ENCODE measurements around the gene DAPK1. TPM values are rescaled to one million over a fixed set of nuclear protein-coding genes. Genes with fewer than 3 reads are reported as not detected.
A peak's percentile ranks its signal among the peaks of the same experiment; 100 is the strongest.

DAPK1 gene
- polyA plus RNA-seq, 10 donors = 15.9 to 26.7 (median 21.2) TPM

GRCh38 chr9:87683751-87684626, 186.3 kb downstream of the DAPK1 start:
- no peak for DNase-seq

GRCh38 chr9:87684627-87685219, 187.1 kb downstream of the DAPK1 start:
- no peak for DNase-seq

- no peak for DNase-seq
Measured at GRCh38 chr9:87685441-87685840, 187.8 kb downstream of the DAPK1 start.

- DNase-seq = peak in 1 of 3 donors; percentile 36
Measured at GRCh38 chr9:87685871-87686519, 188.3 kb downstream of the DAPK1 start.

GRCh38 chr9:87686520-87687090, 188.9 kb downstream of the DAPK1 start:
- no peak for DNase-seq

GRCh38 chr9:87687207-87687606, 189.5 kb downstream of the DAPK1 start:
- no peak for DNase-seq

- no peak for DNase-seq
Measured at GRCh38 chr9:87694236-87694755, 196.6 kb downstream of the DAPK1 start.

- no peak for DNase-seq
Measured at GRCh38 chr9:87695523-87695922, 197.9 kb downstream of the DAPK1 start.

- no peak for DNase-seq
Measured at GRCh38 chr9:87696641-87697040, 199.0 kb downstream of the DAPK1 start.

GRCh38 chr9:87698069-87698809, 200.6 kb downstream of the DAPK1 start:
- no peak for DNase-seq

GRCh38 chr9:87699835-87700234, 202.2 kb downstream of the DAPK1 start:
- DNase-seq = no peak

- no peak for DNase-seq
Measured at GRCh38 chr9:87701491-87701890, 203.8 kb downstream of the DAPK1 start.

- peak in 1 of 3 donors; percentile 23 for DNase-seq
Measured at GRCh38 chr9:87701931-87702421, 204.3 kb downstream of the DAPK1 start.

- DNase-seq = no peak
Measured at GRCh38 chr9:87702921-87703320, 205.3 kb downstream of the DAPK1 start.

GRCh38 chr9:87703636-87704276, 206.1 kb downstream of the DAPK1 start:
- no peak for DNase-seq

- DNase-seq = no peak
Measured at GRCh38 chr9:87704342-87704741, 206.7 kb downstream of the DAPK1 start.

GRCh38 chr9:87706066-87706739, 208.5 kb downstream of the DAPK1 start:
- no peak for DNase-seq

GRCh38 chr9:87707805-87708506, 210.3 kb downstream of the DAPK1 start:
- peak in 1 of 3 donors; percentile 27 for DNase-seq

- no peak for DNase-seq
Measured at GRCh38 chr9:87708546-87708945, 210.9 kb downstream of the DAPK1 start.
